ENCODE data around the gene PAX4. TPM values are rescaled to one million over a fixed set of nuclear protein-coding genes. Genes with fewer than 3 reads are reported as not detected.

Gene PAX4
- total and polyA plus RNA-seq, 9 of the 15 experiments (the other 6 are each of a cell fraction or from before 2014, with no cell fraction given), result not detected

GRCh38 chr7:127585044-127585953 is 32.6 kb downstream of the PAX4 start, which contains the start of gene GCC1 (continued):
- TF ChIP-seq HIVEP1 (CRISPR knock-in tag; IDR thresholded peaks at IDR 0.05), result 0 out of 2 replicates have a peak, but pooled peaks have one; percentile 52
- peak; percentile 91 for TF ChIP-seq SUPT5H (IDR thresholded peaks at IDR 0.05)
- TF ChIP-seq TRIM24 (IDR thresholded peaks at IDR 0.05), result peak; percentile 5 to 64; a peak in 2 of 4 replicates
- TF ChIP-seq PRPF4 (IDR thresholded peaks at IDR 0.05; ENCODE audit: insufficient read depth, low read depth, low read length, poor library complexity, severe bottlenecking), result peak; percentile 61
- peak; percentile 5; the same call in 1 of the 2 replicates for TF ChIP-seq NR1H2 (CRISPR knock-in tag; IDR thresholded peaks at IDR 0.05)
- peak; percentile 16 for TF ChIP-seq RBM39 (optimal IDR thresholded peaks at IDR 0.05; ENCODE audit: low read depth, low read length)
- no peak for TF ChIP-seq NUFIP1 (IDR thresholded peaks at IDR 0.05; ENCODE audit: partially characterized antibody)
- peak in 1 of 2 experiments; percentile 67; a peak in 2 of 4 replicates for TF ChIP-seq SIN3A (IDR thresholded peaks at IDR 0.05; ENCODE audit: borderline replicate concordance in 2 of 2, control insufficient read depth in 1 of 2, low read depth in 2 of 2, low read length in 2 of 2)
- TF ChIP-seq NEUROD1 (IDR thresholded peaks at IDR 0.05; ENCODE audit: borderline replicate concordance, low read depth, low read length, partially characterized antibody), result no peak
- 0 out of 2 replicates have a peak, but pooled peaks have one; percentile 28 for TF ChIP-seq SRSF1 (IDR thresholded peaks at IDR 0.05; ENCODE audit: low read depth, low read length)
- TF ChIP-seq PHF8 (IDR thresholded peaks at IDR 0.05; ENCODE audit: borderline replicate concordance, low read length), result peak; percentile 99; the same call in 1 of the 2 replicates
- peak; percentile 67 for TF ChIP-seq EGR1 (conservative IDR thresholded peaks at IDR 0.05)
- no peak for TF ChIP-seq ZFPM2 (CRISPR knock-in tag; IDR thresholded peaks at IDR 0.05)
- TF ChIP-seq KLF13 (tag; IDR thresholded peaks at IDR 0.05; ENCODE audit: borderline replicate concordance, low read depth), result peak; percentile 80; the same call in 1 of the 2 replicates
- no peak for TF ChIP-seq NCOR1 (IDR thresholded peaks at IDR 0.05)
- no peak for TF ChIP-seq SETDB1 (IDR thresholded peaks at IDR 0.05; ENCODE audit: low read length)
- no peak for TF ChIP-seq ZNF785 (CRISPR knock-in tag; IDR thresholded peaks at IDR 0.05)
- no peak for TF ChIP-seq SLC30A9 (CRISPR knock-in tag; IDR thresholded peaks at IDR 0.05)
- TF ChIP-seq LARP7 (IDR thresholded peaks at IDR 0.05), result no peak
- TF ChIP-seq ZNF280A (IDR thresholded peaks at IDR 0.05; ENCODE audit: low read depth, partially characterized antibody), result no peak
- TF ChIP-seq POLR2H (tag; IDR thresholded peaks at IDR 0.05; ENCODE audit: low read depth), result no peak
- TF ChIP-seq BRF2 (IDR thresholded peaks at IDR 0.05; ENCODE audit: borderline replicate concordance, insufficient read depth, insufficient read length), result no peak
- no peak for TF ChIP-seq SRSF7 (optimal IDR thresholded peaks at IDR 0.05; ENCODE audit: low read depth, low read length)
- TF ChIP-seq CBX5 (IDR thresholded peaks at IDR 0.05; ENCODE audit: borderline replicate concordance, low read depth), result no peak
- TF ChIP-seq SMAD3 (CRISPR knock-in tag; conservative IDR thresholded peaks at IDR 0.05), result 0 out of 2 replicates have a peak, but pooled peaks have one; percentile 77
- peak; percentile 97 for TF ChIP-seq SAP30 (IDR thresholded peaks at IDR 0.05; ENCODE audit: borderline replicate concordance, insufficient read depth, low read depth, low read length, poor library complexity, severe bottlenecking)
- peak; percentile 80 for TF ChIP-seq CTBP1 (IDR thresholded peaks at IDR 0.05; ENCODE audit: borderline replicate concordance)

Data from K562 (cell line).